K562 (cell line): ENCODE data around the gene RRH. TPM values are rescaled to one million over a fixed set of nuclear protein-coding genes. Genes with fewer than 3 reads are reported as not detected.

ENCODE experiments used
- MAZ ChIP-seq, 2 experiments: fragments of 450-650 bp in 1 of 2; sonication (generic) in 1 of 2; formaldehyde crosslinking; IDR thresholded peaks in 1 of 2; conservative IDR thresholded peaks in 1 of 2; 2 replicates each; pipeline versions ENCODE4 v1.4.0 to v1.5.0; 2020; ENCODE audit warnings: mild to moderate bottlenecking in 1 of 2, missing genetic modification reagents in 1 of 2
- MED1 ChIP-seq: sonication (generic); formaldehyde crosslinking; IDR thresholded peaks from 2 replicates; pipeline ENCODE4 v1.8.1; 2023; ENCODE audit warnings: missing genetic modification reagents, borderline replicate concordance
- TARDBP ChIP-seq: fragments of 450-650 bp; IDR thresholded peaks from 2 replicates; pipeline ENCODE4 v1.6.1; 2016
- ZNF347 ChIP-seq: fragments of 450-650 bp; formaldehyde crosslinking; IDR thresholded peaks from 2 replicates; pipeline ENCODE4 v1.4.0; 2020; ENCODE audit warnings: low read depth, mild to moderate bottlenecking, moderate library complexity
- polyA plus RNA-seq, 8 experiments: library from polyadenylated mRNA; depleted of rRNA in 4 of 8; stranded (reverse) in 5 of 8; unstranded in 3 of 8; fragments of >200 nt; fragmentation: Nextera tagmentation in 2 of 8; fragmentation: Illumina TruSeq in 1 of 8; extraction: Ambion mirVana in 2 of 8; extraction: Trizol in 1 of 8; gene quantifications; 2 replicates each; pipeline versions ENCODE4 v1.2.1 to v1.2.3, GENCODE V29; 2011 to 2014; ENCODE audit warnings: inconsistent platforms in 1 of 8, missing spikeins in 1 of 8
- total RNA-seq, 7 experiments: library from RNA; depleted of rRNA in 6 of 7; stranded (reverse); fragments of >200 nt in 6 of 7; fragmentation: Illumina TruSeq in 2 of 7; extraction: Trizol in 2 of 7; gene quantifications; 2 replicates each; pipeline versions ENCODE4 v1.2.1 to v1.2.3, GENCODE V29; 2011 to 2021; ENCODE audit warnings: low replicate concordance in 1 of 7
- TF ChIP-seq, protein P1 (sequence below), 2 experiments: fragments of 450-650 bp in 1 of 2; IDR thresholded peaks; 2 replicates each; pipeline ENCODE4 v1.6.1; 2011 to 2017; ENCODE audit warnings: low read depth in 2 of 2, antibody characterized with exemption in 1 of 2, borderline replicate concordance in 1 of 2, low read length in 1 of 2, mild to moderate bottlenecking in 1 of 2, mixed read lengths in 1 of 2; ENCODE audit not compliant: control insufficient read depth in 1 of 2
- TF ChIP-seq, protein P2 (sequence below): fragments of 150-350 bp; IDR thresholded peaks from 2 replicates; pipeline ENCODE4 v1.6.1; 2014; ENCODE audit warnings: low read depth, mild to moderate bottlenecking, low read length, borderline replicate concordance
- TF ChIP-seq, protein P3 (sequence below): fragments of 250-450 bp; sonication (Bioruptor Pico); IDR thresholded peaks from 2 replicates; pipeline ENCODE4 v1.5.0; 2022; ENCODE audit warnings: mild to moderate bottlenecking

RRH gene
- total and polyA plus RNA-seq, 9 of the 15 experiments (the other 6 are each of a cell fraction or from before 2014, with no cell fraction given): 0.04 to 0.31 (median 0.12) TPM; not detected in 3

DNA sequence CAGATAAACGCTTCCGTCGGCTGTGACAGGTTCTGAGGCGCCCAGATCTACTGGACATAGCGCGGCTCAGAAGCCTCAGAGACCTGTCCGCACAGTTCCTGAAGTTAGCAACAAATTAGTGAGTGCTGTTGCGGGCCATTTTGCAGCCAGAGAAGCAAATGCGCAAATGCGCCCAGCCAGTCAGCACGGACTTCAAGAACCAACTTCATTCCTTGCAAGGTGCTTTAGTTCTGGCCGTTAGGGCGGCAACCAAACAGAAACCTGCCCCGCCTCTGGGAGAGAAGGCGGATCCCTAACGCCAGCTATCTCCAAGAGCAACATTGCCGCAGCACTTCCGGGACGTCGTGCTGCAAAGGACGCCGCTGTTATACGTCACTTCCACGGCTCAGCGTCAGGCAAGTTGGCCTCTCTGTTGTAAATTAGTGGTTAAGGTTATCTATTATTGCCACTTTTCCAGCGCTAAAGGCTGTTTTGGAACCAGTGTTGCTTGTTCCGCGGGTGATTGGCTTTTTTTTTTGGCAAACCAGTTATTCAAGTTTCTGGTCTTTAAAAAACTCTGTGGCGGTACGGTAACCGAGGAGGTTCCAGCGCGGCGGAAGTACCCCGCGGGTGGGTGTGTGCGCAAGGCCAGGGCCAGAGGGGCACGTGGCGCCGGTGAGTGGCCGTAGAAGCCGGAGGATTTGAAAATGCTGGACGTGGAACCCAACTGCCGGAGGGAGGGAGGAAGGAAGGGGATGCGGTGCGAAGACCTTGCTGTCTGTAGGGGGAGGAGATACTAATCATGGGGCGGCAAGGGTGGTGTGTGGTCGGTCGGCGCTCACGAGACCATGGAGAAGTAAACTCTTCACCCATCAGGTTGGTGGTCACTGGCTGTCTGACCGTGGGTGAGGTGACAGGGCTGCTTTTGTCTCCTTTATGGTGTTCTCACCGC, 12.4 kb upstream of the RRH start, which contains the start of gene GAR1 (continued):
- TF ChIP-seq, protein P1, sequence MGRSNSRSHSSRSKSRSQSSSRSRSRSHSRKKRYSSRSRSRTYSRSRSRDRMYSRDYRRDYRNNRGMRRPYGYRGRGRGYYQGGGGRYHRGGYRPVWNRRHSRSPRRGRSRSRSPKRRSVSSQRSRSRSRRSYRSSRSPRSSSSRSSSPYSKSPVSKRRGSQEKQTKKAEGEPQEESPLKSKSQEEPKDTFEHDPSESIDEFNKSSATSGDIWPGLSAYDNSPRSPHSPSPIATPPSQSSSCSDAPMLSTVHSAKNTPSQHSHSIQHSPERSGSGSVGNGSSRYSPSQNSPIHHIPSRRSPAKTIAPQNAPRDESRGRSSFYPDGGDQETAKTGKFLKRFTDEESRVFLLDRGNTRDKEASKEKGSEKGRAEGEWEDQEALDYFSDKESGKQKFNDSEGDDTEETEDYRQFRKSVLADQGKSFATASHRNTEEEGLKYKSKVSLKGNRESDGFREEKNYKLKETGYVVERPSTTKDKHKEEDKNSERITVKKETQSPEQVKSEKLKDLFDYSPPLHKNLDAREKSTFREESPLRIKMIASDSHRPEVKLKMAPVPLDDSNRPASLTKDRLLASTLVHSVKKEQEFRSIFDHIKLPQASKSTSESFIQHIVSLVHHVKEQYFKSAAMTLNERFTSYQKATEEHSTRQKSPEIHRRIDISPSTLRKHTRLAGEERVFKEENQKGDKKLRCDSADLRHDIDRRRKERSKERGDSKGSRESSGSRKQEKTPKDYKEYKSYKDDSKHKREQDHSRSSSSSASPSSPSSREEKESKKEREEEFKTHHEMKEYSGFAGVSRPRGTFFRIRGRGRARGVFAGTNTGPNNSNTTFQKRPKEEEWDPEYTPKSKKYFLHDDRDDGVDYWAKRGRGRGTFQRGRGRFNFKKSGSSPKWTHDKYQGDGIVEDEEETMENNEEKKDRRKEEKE (IDR thresholded peaks at IDR 0.05; ENCODE audit: borderline replicate concordance in 1 of 2, control insufficient read depth in 1 of 2, low read depth in 2 of 2, low read length in 1 of 2): no peak
- TF ChIP-seq ZNF347 (CRISPR knock-in tag) (no peak), MED1 (CRISPR knock-in tag) (no peak), TARDBP (no peak; the same call in 1 of the 2 replicates), MAZ (CRISPR knock-in tag; conservative IDR thresholded peaks at IDR 0.05 in 1 of 2, IDR thresholded peaks at IDR 0.05 in 1 of 2) (peak in 1 of 2 experiments; percentile 43; a peak in 3 of 4 replicates)
- TF ChIP-seq, protein P2, sequence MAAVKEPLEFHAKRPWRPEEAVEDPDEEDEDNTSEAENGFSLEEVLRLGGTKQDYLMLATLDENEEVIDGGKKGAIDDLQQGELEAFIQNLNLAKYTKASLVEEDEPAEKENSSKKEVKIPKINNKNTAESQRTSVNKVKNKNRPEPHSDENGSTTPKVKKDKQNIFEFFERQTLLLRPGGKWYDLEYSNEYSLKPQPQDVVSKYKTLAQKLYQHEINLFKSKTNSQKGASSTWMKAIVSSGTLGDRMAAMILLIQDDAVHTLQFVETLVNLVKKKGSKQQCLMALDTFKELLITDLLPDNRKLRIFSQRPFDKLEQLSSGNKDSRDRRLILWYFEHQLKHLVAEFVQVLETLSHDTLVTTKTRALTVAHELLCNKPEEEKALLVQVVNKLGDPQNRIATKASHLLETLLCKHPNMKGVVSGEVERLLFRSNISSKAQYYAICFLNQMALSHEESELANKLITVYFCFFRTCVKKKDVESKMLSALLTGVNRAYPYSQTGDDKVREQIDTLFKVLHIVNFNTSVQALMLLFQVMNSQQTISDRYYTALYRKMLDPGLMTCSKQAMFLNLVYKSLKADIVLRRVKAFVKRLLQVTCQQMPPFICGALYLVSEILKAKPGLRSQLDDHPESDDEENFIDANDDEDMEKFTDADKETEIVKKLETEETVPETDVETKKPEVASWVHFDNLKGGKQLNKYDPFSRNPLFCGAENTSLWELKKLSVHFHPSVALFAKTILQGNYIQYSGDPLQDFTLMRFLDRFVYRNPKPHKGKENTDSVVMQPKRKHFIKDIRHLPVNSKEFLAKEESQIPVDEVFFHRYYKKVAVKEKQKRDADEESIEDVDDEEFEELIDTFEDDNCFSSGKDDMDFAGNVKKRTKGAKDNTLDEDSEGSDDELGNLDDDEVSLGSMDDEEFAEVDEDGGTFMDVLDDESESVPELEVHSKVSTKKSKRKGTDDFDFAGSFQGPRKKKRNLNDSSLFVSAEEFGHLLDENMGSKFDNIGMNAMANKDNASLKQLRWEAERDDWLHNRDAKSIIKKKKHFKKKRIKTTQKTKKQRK: no peak
- TF ChIP-seq, protein P3, sequence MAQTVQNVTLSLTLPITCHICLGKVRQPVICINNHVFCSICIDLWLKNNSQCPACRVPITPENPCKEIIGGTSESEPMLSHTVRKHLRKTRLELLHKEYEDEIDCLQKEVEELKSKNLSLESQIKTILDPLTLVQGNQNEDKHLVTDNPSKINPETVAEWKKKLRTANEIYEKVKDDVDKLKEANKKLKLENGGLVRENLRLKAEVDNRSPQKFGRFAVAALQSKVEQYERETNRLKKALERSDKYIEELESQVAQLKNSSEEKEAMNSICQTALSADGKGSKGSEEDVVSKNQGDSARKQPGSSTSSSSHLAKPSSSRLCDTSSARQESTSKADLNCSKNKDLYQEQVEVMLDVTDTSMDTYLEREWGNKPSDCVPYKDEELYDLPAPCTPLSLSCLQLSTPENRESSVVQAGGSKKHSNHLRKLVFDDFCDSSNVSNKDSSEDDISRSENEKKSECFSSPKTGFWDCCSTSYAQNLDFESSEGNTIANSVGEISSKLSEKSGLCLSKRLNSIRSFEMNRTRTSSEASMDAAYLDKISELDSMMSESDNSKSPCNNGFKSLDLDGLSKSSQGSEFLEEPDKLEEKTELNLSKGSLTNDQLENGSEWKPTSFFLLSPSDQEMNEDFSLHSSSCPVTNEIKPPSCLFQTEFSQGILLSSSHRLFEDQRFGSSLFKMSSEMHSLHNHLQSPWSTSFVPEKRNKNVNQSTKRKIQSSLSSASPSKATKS: no peak
